ENCODE results near the gene MON1A.
A peak's percentile ranks its signal among the peaks of the same experiment; 100 is the strongest.
"Not testable (repeated sequence)": the region's sequence is repeated elsewhere in the genome, so short reads cannot be mapped to it uniquely, and the experiment has no call there.

MON1A gene

GRCh38 chr3:49929291-49930167 is at the start of gene MON1A:
Gene MON1A, minus strand, starts transcription at chr3:49929811. Its CDS starts 16,465 bp downstream, at chr3:49913346.
- peak; percentile 86 for DNase-seq (ENCODE audit: low read depth)

- no peak for DNase-seq (ENCODE audit: low read depth)
These were observed 47.3 kb upstream of the MON1A start for GRCh38 chr3:49976942-49977341.

- no peak for DNase-seq (ENCODE audit: low read depth)
These were observed 43.0 kb upstream of the MON1A start for GRCh38 chr3:49972656-49973055.

GRCh38 chr3:49968346-49968745 is 38.7 kb upstream of the MON1A start:
- DNase-seq (ENCODE audit: low read depth) = no peak

- no peak for DNase-seq (ENCODE audit: low read depth)
These were observed 37.7 kb upstream of the MON1A start for GRCh38 chr3:49967291-49967690.

GRCh38 chr3:49966233-49966942 is 36.8 kb upstream of the MON1A start:
- DNase-seq (ENCODE audit: low read depth) = no peak

- no peak for DNase-seq (ENCODE audit: low read depth)
These were observed 26.0 kb upstream of the MON1A start for GRCh38 chr3:49955636-49956035.

- DNase-seq (ENCODE audit: low read depth) = no peak
These were observed 23.3 kb upstream of the MON1A start for GRCh38 chr3:49952924-49953323.

- DNase-seq (ENCODE audit: low read depth) = no peak
These were observed 13.0 kb upstream of the MON1A start for GRCh38 chr3:49942651-49943050.

- DNase-seq (ENCODE audit: low read depth) = no peak
These were observed 11.1 kb upstream of the MON1A start for GRCh38 chr3:49940667-49941249.

GRCh38 chr3:49939858-49940666 is 10.5 kb upstream of the MON1A start, which contains the start of gene RBM6:
Gene RBM6, plus strand, starts transcription at chr3:49940150. Its CDS starts 22,492 bp downstream, at chr3:49962642.
- DNase-seq (ENCODE audit: low read depth) = peak; percentile 90

GRCh38 chr3:49937090-49937489 is 7.5 kb upstream of the MON1A start:
- DNase-seq (ENCODE audit: low read depth) = no peak

- not testable (repeated sequence) for DNase-seq (ENCODE audit: low read depth)
These were observed 2.7 kb upstream of the MON1A start for GRCh38 chr3:49932281-49932680.

GRCh38 chr3:49930922-49931321 is 1.3 kb upstream of the MON1A start:
- DNase-seq (ENCODE audit: low read depth) = no peak

GRCh38 chr3:49930168-49930690 is 618 bp upstream of the MON1A start:
- DNase-seq (ENCODE audit: low read depth) = no peak

- no peak for DNase-seq (ENCODE audit: low read depth)
These were observed 1.1 kb downstream of the MON1A start for GRCh38 chr3:49928481-49929017.

GRCh38 chr3:49927798-49928197 is 1.8 kb downstream of the MON1A start:
- DNase-seq (ENCODE audit: low read depth) = no peak

GRCh38 chr3:49926117-49926728 is 3.4 kb downstream of the MON1A start:
- no peak for DNase-seq (ENCODE audit: low read depth)

GRCh38 chr3:49925485-49925884 is 4.1 kb downstream of the MON1A start:
- no peak for DNase-seq (ENCODE audit: low read depth)

- DNase-seq (ENCODE audit: low read depth) = no peak
These were observed 4.9 kb downstream of the MON1A start for GRCh38 chr3:49924683-49925082.
